K562 (cell line): ENCODE measurements around the gene EEF1A2. TPM values are rescaled to one million over a fixed set of nuclear protein-coding genes. Genes with fewer than 3 reads are reported as not detected.

Source experiments
- ATAC-seq: fragments of 200-7000 bp; cut with Tn5 transposase; 3 replicates; pipeline ENCODE4 v1.9.1; 2020; ENCODE audit warnings: moderate library complexity
- BruUV-seq: library from RNA; stranded (reverse); fragments of 400-500 nt; replicated peaks from 2 replicates; lab custom pipeline; 2021; lab: Mats Ljungman, UMichigan
- CTCF ChIA-PET: fragments of 300-600 bp; formaldehyde crosslinking; extraction: SDS; loops from one replicate; lab custom pipeline; 2021; ENCODE audit warnings: low intra/inter-chr PET ratio; lab: Yijun Ruan, JAX
- POLR2A ChIA-PET: fragments of 300-600, 350-650 bp; sonication (Branson Sonifier 250); formaldehyde crosslinking; extraction: SDS; loops from one replicate; lab custom pipeline; 2021; ENCODE audit warnings: antibody characterized with exemption, inconsistent platforms; lab: Yijun Ruan, JAX
- DNase-seq, 4 experiments: peaks; one replicate each; pipeline versions ENCODE4 v3.0.0 to v3.0.0-alpha.2; 2011 to 2018; ENCODE audit warnings: low spot score in 3 of 4, mixed read lengths in 3 of 4; ENCODE audit errors: extremely low read depth in 1 of 4
- FAIRE-seq: peaks from 2 replicates; lab custom pipeline; 2011; peaks lifted over from hg19 to GRCh38; lab: Jason Lieb, UNC
- H2AFZ ChIP-seq: 2 replicates; pipeline ENCODE4 v1.6.0; 2011; ENCODE audit warnings: low read depth, low read length, control low read depth, inconsistent platforms
- H3K27ac ChIP-seq: fragments of 200-600 bp; 3 replicates; pipeline ENCODE4 v1.8.0; 2011; ENCODE audit warnings: low read depth, mild to moderate bottlenecking, control low read depth, inconsistent platforms, low read length, moderate library complexity, mixed read lengths; ENCODE audit errors: extremely low read depth
- H3K27me3 ChIP-seq, 2 experiments: fragments of 300-600 bp in 1 of 2; 2 replicates in 1 of 2; 3 replicates in 1 of 2; pipeline versions ENCODE4 v1.6.0 to v1.8.0; 2011; ENCODE audit warnings: inconsistent platforms in 2 of 2, low read length in 2 of 2, mild to moderate bottlenecking in 1 of 2, mixed read lengths in 1 of 2, moderate library complexity in 1 of 2; ENCODE audit not compliant: control insufficient read depth in 2 of 2, insufficient read depth in 2 of 2
- H3K36me3 ChIP-seq: fragments of 300-600 bp; 3 replicates; pipeline ENCODE4 v1.8.0; 2011; ENCODE audit warnings: mild to moderate bottlenecking, low read length, inconsistent platforms; ENCODE audit not compliant: control insufficient read depth, insufficient read depth
- H3K4me1 ChIP-seq, 2 experiments: fragments of 200-600 bp in 1 of 2; replicated peaks in 1 of 2; 2 replicates in 1 of 2; 3 replicates in 1 of 2; pipeline versions ENCODE4 v1.5.1 to v1.8.0; 2011; ENCODE audit warnings: inconsistent platforms in 2 of 2, low read length in 2 of 2, mild to moderate bottlenecking in 1 of 2, mixed read lengths in 1 of 2, moderate library complexity in 1 of 2; ENCODE audit not compliant: control insufficient read depth in 2 of 2, insufficient read depth in 2 of 2
- H3K4me2 ChIP-seq: 2 replicates; pipeline ENCODE4 v1.6.1; 2011; ENCODE audit warnings: low read length, control low read depth, inconsistent platforms, mixed read lengths; ENCODE audit not compliant: insufficient read depth
- H3K4me3 ChIP-seq: fragments of 200-600 bp; sonication (generic), shearing (Covaris generic); 2 replicates; pipeline ENCODE4 v1.5.1; 2016; ENCODE audit warnings: control low read depth, inconsistent platforms
- H3K79me2 ChIP-seq: fragments of 200-600 bp; 3 replicates; pipeline ENCODE4 v1.8.0; 2011; ENCODE audit warnings: low read length, inconsistent platforms; ENCODE audit not compliant: control insufficient read depth, insufficient read depth
- H3K9ac ChIP-seq, 2 experiments: 2 replicates each; pipeline versions ENCODE4 v1.6.0 to v1.6.1; 2011; ENCODE audit warnings: low read depth in 2 of 2, low read length in 2 of 2, control low read depth in 1 of 2, inconsistent platforms in 1 of 2, mild to moderate bottlenecking in 1 of 2, mixed read lengths in 1 of 2; ENCODE audit not compliant: insufficient read depth in 1 of 2
- H3K9me1 ChIP-seq: one replicate; pipeline ENCODE4 v1.6.0; 2011; ENCODE audit warnings: inconsistent platforms, mild to moderate bottlenecking, low read length, moderate library complexity; ENCODE audit not compliant: control insufficient read depth, insufficient read depth
- H3K9me3 ChIP-seq: replicated peaks from 2 replicates; pipeline ENCODE4 v1.5.1; 2011; ENCODE audit warnings: low read depth, low read length, inconsistent platforms; ENCODE audit not compliant: control insufficient read depth, insufficient read depth
- H4K20me1 ChIP-seq: replicated peaks from 2 replicates; pipeline ENCODE4 v1.6.1; 2011; ENCODE audit warnings: low read length, inconsistent platforms, mixed read lengths; ENCODE audit not compliant: control insufficient read depth, insufficient read depth
- COPS2 ChIP-seq: fragments of 450-650 bp; conservative IDR thresholded peaks from 2 replicates; pipeline ENCODE4 v1.6.1; 2016; ENCODE audit warnings: mild to moderate bottlenecking, moderate library complexity
- FOXJ3 ChIP-seq: sonication (generic); formaldehyde crosslinking; IDR thresholded peaks from 2 replicates; pipeline ENCODE4 v1.4.0; 2020; ENCODE audit warnings: mild to moderate bottlenecking, missing genetic modification reagents
- FOXO4 ChIP-seq: fragments of 450-650 bp; formaldehyde crosslinking; IDR thresholded peaks from 2 replicates; pipeline ENCODE4 v1.4.0; 2020; ENCODE audit warnings: mild to moderate bottlenecking, moderate library complexity
- RERE ChIP-seq: sonication (generic); formaldehyde crosslinking; IDR thresholded peaks from 2 replicates; pipeline ENCODE4 v1.8.0; 2023; ENCODE audit warnings: missing genetic modification reagents, mild to moderate bottlenecking, borderline replicate concordance
- SMARCE1 ChIP-seq: fragments of 450-650 bp; IDR thresholded peaks from 2 replicates; pipeline ENCODE4 v1.7.1; 2016; ENCODE audit warnings: mild to moderate bottlenecking
- ZBTB9 ChIP-seq: fragments of 450-650 bp; formaldehyde crosslinking; IDR thresholded peaks from 2 replicates; pipeline ENCODE4 v1.4.0; 2020; ENCODE audit warnings: mild to moderate bottlenecking, moderate library complexity
- ZNF431 ChIP-seq: sonication (generic); formaldehyde crosslinking; IDR thresholded peaks from 2 replicates; pipeline ENCODE4 v1.8.0; 2022; ENCODE audit warnings: mild to moderate bottlenecking, missing genetic modification reagents
- WGBS: fragments of 100-300 bp; shearing (Covaris generic); methylation state at CpG from one replicate; pipeline ENCODE4 v1.1.6; 2016; ENCODE audit warnings: low coverage, mixed read lengths; ENCODE audit not compliant: insufficient coverage; ENCODE audit errors: missing lambda C conversion rate; 5-methylcytosine and 5-hydroxymethylcytosine counted together
- in situ Hi-C: fragments of 300-500 bp; cut with MboI; formaldehyde crosslinking; loops from 4 replicates; pipeline ENCODE4 v1.15.0; 2018; ENCODE audit warnings: inconsistent platforms, mixed read lengths
- intact Hi-C: fragments of 100-400 bp; cut with micrococcal nuclease; formaldehyde crosslinking; loops from 2 replicates; pipeline ENCODE4 v1.14.2; 2022
- polyA plus RNA-seq, 8 experiments: library from polyadenylated mRNA; depleted of rRNA in 4 of 8; stranded (reverse) in 5 of 8; unstranded in 3 of 8; fragments of >200 nt; fragmentation: Nextera tagmentation in 2 of 8; fragmentation: Illumina TruSeq in 1 of 8; extraction: Ambion mirVana in 2 of 8; extraction: Trizol in 1 of 8; gene quantifications; 2 replicates each; pipeline versions ENCODE4 v1.2.1 to v1.2.3, GENCODE V29; 2011 to 2014; ENCODE audit warnings: inconsistent platforms in 1 of 8, missing spikeins in 1 of 8
- total RNA-seq, 7 experiments: library from RNA; depleted of rRNA in 6 of 7; stranded (reverse); fragments of >200 nt in 6 of 7; fragmentation: Illumina TruSeq in 2 of 7; extraction: Trizol in 2 of 7; gene quantifications; 2 replicates each; pipeline versions ENCODE4 v1.2.1 to v1.2.3, GENCODE V29; 2011 to 2021; ENCODE audit warnings: low replicate concordance in 1 of 7

Gene EEF1A2
- total and polyA plus RNA-seq, 9 of the 15 experiments (the other 6 are each of a cell fraction or from before 2014, with no cell fraction given), result 0.04 to 29.6 (median 11.5) TPM

GRCh38 chr20:63543131-63543530 is 44.2 kb upstream of the EEF1A2 start:
- Histone ChIP-seq H3K9me1 (no peaks in the 10 kb centered on the region), H3K9ac (no peak overlapping the region), H3K4me2 (no peak overlapping the region), H3K27me3 (peaks cover 0 to 45% of the 10 kb centered on the region in 2 experiments; a peak in 4 of 5 replicates), H3K9me3 (no peaks in the 10 kb centered on the region), H3K79me2 (no peaks in the 10 kb centered on the region), H3K27ac (no peak overlapping the region), H2AFZ (no peak overlapping the region), H3K4me1 (peaks cover 0 to 91% of the 10 kb centered on the region in 2 experiments; a peak in 3 of 5 replicates), H3K4me3 (no peak overlapping the region), H3K36me3 (no peaks in the 10 kb centered on the region), H4K20me1 (peaks cover 3% of the 10 kb centered on the region)
- no peak for DNase-seq
- no TSS peak for BruUV-seq
- 27% methylated on average over 8 of the region's 10 CpGs for WGBS
- CTCF ChIA-PET, result interaction anchor here (0.7 kb wide), 1 partner anchor 164 kb away, joined by 9 read pairs; no protein-coding TSS in a partner anchor
- intact Hi-C loops (no loop called here), in situ Hi-C loops (no loop called here)
- no peak for FAIRE-seq
- TF ChIP-seq ZNF431 (CRISPR knock-in tag) (peak; percentile 86), COPS2 (no peak)
- POLR2A ChIA-PET, result interaction anchor here (0.8 to 1.6 kb wide), 3 partner anchors 11 to 34 kb away, joined by 3 to 4 read pairs (median 3); partner anchors contain the start of gene PPDPF
- no peak for ATAC-seq

GRCh38 chr20:63542696-63543095 is 43.8 kb upstream of the EEF1A2 start:
- Histone ChIP-seq H3K36me3 (no peaks in the 10 kb centered on the region), H3K27ac (no peak overlapping the region), H4K20me1 (peaks cover 3% of the 10 kb centered on the region), H3K4me1 (peaks cover 1 to 91% of the 10 kb centered on the region in 2 experiments; a peak in 4 of 5 replicates), H3K9me1 (no peaks in the 10 kb centered on the region), H3K27me3 (peaks cover 0 to 44% of the 10 kb centered on the region in 2 experiments; a peak in 4 of 5 replicates), H3K79me2 (no peaks in the 10 kb centered on the region), H3K4me3 (no peak overlapping the region), H3K9ac (no peak overlapping the region), H3K4me2 (no peak overlapping the region), H3K9me3 (no peaks in the 10 kb centered on the region), H2AFZ (no peak overlapping the region)
- ATAC-seq, result no peak
- no peak for DNase-seq
- in situ Hi-C loops, result no loop called here
- no peak for FAIRE-seq
- ChIA-PET CTCF (no interaction called here), POLR2A (interaction anchor here (0.6 to 1.6 kb wide), 3 partner anchors 11 to 22 kb away, joined by 3 to 4 read pairs (median 3); partner anchors contain the start of gene PPDPF)
- no TSS peak for BruUV-seq
- intact Hi-C loops, result no loop called here
- 27% methylated on average over 5 of the region's 10 CpGs for WGBS
- TF ChIP-seq FOXJ3 (no peak), RERE (CRISPR knock-in tag) (no peak), SMARCE1 (no peak), FOXO4 (no peak), ZBTB9 (CRISPR knock-in tag) (no peak)
